ENCODE results near the gene LYPLAL1.

- TF ChIP-seq CTCF (conservative IDR thresholded peaks at IDR 0.05; ENCODE audit: low read depth, low read length): no peak
- no peak for TF ChIP-seq EZH2 (IDR thresholded peaks at IDR 0.05; ENCODE audit: low read length, unreplicated experiment)
Observed at GRCh38 chr1:219209578-219209977, 35.9 kb downstream of the LYPLAL1 start.

All from PC-3 (cell line).